ENCODE results near the gene PSMD14. TPM values are rescaled to one million over a fixed set of nuclear protein-coding genes. Genes with fewer than 3 reads are reported as not detected.

The PSMD14 gene
- total and polyA plus RNA-seq, 2 of the 13 experiments (the other 11 are each of a cell fraction or from before 2014, with no cell fraction given) = 60.6 to 149 TPM

DNA sequence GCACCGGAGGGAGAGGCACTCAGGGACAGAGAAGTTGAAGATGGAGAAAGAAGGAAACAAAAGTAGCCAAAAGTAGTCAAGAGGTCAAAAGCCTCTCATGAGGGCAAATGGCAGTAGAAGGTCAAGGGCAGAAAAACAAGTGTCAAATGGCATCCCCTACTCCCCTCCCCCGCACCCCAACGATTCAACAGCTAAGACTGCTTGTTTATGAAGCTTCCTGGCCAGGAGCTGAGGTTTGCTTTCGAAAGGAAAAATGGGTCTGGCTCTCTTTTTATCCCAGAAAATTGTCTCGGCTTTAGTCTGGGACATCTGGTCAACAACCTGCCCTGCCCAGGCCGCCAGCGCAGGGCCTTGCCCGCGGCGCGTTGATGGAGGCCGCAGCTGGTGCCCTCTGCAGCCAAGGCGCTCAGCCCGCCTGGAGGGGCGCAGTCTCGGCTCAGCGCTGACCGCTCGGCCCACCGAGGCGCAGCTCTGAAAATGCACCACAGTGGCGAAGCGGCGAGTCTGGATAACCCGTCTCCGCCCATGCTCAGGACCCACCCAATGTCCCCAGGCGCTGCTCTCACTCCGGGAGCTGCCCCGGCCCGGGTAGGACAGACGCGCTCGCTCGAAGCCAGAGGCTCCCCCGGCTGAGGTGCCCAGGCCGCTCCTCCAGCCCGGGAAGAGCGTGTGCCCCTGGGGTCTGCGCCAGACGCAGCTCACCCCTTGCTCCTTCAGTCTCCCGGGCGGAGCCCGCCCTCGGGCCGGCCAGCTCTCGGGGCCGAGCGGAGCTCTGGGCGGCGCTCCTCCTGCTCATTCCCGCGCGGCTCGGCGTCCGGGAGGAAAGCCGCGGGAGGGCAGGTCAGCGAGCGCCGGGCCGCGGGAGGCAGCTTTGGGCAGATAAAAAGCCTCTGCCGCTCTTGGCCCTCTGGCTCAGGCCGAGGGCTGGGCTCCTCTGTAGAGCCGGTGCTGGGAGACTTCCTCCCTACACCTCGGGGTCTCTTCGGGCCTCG, 106.1 kb downstream of the PSMD14 start (continued):
- TF ChIP-seq ZNF569 (CRISPR knock-in tag; IDR thresholded peaks at IDR 0.05; ENCODE audit: borderline replicate concordance) = no peak
- TF ChIP-seq POGZ (CRISPR knock-in tag; IDR thresholded peaks at IDR 0.05) = peak; percentile 48; the same call in 1 of the 2 replicates
- TF ChIP-seq ARNTL (CRISPR knock-in tag; IDR thresholded peaks at IDR 0.05) = peak; percentile 38; the same call in 1 of the 2 replicates
- 0 out of 2 replicates have a peak, but pooled peaks have one; percentile 39 for TF ChIP-seq ZNF446 (CRISPR knock-in tag; IDR thresholded peaks at IDR 0.05)
- TF ChIP-seq RARG (CRISPR knock-in tag; IDR thresholded peaks at IDR 0.05; ENCODE audit: low read depth) = 0 out of 2 replicates have a peak, but pooled peaks have one; percentile 44
- TF ChIP-seq, protein P1, sequence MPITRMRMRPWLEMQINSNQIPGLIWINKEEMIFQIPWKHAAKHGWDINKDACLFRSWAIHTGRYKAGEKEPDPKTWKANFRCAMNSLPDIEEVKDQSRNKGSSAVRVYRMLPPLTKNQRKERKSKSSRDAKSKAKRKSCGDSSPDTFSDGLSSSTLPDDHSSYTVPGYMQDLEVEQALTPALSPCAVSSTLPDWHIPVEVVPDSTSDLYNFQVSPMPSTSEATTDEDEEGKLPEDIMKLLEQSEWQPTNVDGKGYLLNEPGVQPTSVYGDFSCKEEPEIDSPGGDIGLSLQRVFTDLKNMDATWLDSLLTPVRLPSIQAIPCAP (CRISPR knock-in tag; IDR thresholded peaks at IDR 0.05; ENCODE audit: low read depth) = 0 out of 2 replicates have a peak, but pooled peaks have one; percentile 56
- TF ChIP-seq, protein P2, sequence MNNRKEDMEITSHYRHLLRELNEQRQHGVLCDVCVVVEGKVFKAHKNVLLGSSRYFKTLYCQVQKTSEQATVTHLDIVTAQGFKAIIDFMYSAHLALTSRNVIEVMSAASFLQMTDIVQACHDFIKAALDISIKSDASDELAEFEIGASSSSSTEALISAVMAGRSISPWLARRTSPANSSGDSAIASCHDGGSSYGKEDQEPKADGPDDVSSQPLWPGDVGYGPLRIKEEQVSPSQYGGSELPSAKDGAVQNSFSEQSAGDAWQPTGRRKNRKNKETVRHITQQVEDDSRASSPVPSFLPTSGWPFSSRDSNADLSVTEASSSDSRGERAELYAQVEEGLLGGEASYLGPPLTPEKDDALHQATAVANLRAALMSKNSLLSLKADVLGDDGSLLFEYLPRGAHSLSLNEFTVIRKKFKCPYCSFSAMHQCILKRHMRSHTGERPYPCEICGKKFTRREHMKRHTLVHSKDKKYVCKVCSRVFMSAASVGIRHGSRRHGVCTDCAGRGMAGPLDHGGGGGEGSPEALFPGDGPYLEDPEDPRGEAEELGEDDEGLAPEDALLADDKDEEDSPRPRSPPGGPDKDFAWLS (CRISPR knock-in tag; IDR thresholded peaks at IDR 0.05; ENCODE audit: borderline replicate concordance) = 0 out of 2 replicates have a peak, but pooled peaks have one; percentile 67
- peak; percentile 77; the same call in 1 of the 2 replicates for TF ChIP-seq ZNF234 (CRISPR knock-in tag; conservative IDR thresholded peaks at IDR 0.05)
- peak; percentile 72; the same call in 1 of the 2 replicates for TF ChIP-seq SALL2 (CRISPR knock-in tag; IDR thresholded peaks at IDR 0.05)
- peak; percentile 80; the same call in 1 of the 2 replicates for TF ChIP-seq ZNF678 (CRISPR knock-in tag; IDR thresholded peaks at IDR 0.05)
- no peak for TF ChIP-seq HCFC1 (IDR thresholded peaks at IDR 0.05; ENCODE audit: low read depth, low read length)
- peak; percentile 30; the same call in 1 of the 2 replicates for TF ChIP-seq FOXO1 (CRISPR knock-in tag; IDR thresholded peaks at IDR 0.05)
- no peak for TF ChIP-seq SMAD3 (CRISPR knock-in tag; IDR thresholded peaks at IDR 0.05)
- TF ChIP-seq, protein P3, sequence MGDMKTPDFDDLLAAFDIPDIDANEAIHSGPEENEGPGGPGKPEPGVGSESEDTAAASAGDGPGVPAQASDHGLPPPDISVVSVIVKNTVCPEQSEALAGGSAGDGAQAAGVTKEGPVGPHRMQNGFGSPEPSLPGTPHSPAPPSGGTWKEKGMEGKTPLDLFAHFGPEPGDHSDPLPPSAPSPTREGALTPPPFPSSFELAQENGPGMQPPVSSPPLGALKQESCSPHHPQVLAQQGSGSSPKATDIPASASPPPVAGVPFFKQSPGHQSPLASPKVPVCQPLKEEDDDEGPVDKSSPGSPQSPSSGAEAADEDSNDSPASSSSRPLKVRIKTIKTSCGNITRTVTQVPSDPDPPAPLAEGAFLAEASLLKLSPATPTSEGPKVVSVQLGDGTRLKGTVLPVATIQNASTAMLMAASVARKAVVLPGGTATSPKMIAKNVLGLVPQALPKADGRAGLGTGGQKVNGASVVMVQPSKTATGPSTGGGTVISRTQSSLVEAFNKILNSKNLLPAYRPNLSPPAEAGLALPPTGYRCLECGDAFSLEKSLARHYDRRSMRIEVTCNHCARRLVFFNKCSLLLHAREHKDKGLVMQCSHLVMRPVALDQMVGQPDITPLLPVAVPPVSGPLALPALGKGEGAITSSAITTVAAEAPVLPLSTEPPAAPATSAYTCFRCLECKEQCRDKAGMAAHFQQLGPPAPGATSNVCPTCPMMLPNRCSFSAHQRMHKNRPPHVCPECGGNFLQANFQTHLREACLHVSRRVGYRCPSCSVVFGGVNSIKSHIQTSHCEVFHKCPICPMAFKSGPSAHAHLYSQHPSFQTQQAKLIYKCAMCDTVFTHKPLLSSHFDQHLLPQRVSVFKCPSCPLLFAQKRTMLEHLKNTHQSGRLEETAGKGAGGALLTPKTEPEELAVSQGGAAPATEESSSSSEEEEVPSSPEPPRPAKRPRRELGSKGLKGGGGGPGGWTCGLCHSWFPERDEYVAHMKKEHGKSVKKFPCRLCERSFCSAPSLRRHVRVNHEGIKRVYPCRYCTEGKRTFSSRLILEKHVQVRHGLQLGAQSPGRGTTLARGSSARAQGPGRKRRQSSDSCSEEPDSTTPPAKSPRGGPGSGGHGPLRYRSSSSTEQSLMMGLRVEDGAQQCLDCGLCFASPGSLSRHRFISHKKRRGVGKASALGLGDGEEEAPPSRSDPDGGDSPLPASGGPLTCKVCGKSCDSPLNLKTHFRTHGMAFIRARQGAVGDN (CRISPR knock-in tag; IDR thresholded peaks at IDR 0.05) = peak; percentile 93
- peak; percentile 41; the same call in 1 of the 2 replicates for TF ChIP-seq KAT8 (CRISPR knock-in tag; IDR thresholded peaks at IDR 0.05)
- TF ChIP-seq NFKBIZ (CRISPR knock-in tag; IDR thresholded peaks at IDR 0.05) = 0 out of 2 replicates have a peak, but pooled peaks have one; percentile 19
- TF ChIP-seq, protein P4, sequence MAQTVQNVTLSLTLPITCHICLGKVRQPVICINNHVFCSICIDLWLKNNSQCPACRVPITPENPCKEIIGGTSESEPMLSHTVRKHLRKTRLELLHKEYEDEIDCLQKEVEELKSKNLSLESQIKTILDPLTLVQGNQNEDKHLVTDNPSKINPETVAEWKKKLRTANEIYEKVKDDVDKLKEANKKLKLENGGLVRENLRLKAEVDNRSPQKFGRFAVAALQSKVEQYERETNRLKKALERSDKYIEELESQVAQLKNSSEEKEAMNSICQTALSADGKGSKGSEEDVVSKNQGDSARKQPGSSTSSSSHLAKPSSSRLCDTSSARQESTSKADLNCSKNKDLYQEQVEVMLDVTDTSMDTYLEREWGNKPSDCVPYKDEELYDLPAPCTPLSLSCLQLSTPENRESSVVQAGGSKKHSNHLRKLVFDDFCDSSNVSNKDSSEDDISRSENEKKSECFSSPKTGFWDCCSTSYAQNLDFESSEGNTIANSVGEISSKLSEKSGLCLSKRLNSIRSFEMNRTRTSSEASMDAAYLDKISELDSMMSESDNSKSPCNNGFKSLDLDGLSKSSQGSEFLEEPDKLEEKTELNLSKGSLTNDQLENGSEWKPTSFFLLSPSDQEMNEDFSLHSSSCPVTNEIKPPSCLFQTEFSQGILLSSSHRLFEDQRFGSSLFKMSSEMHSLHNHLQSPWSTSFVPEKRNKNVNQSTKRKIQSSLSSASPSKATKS (CRISPR knock-in tag; IDR thresholded peaks at IDR 0.05) = no peak

Measured in HepG2 (cell line).